KMS-11 (cell line): ENCODE measurements around the gene IFITM2.

Experiments used
- H2AFZ ChIP-seq: fragments of 200-600 bp; sonication (generic); 2 replicates; pipeline ENCODE4 v1.6.1; 2016; ENCODE audit warnings: antibody characterized with exemption, mixed run types, low read depth
- H3K27ac ChIP-seq: fragments of 200-600 bp; sonication (generic); 2 replicates; pipeline ENCODE4 v1.6.1; 2016; ENCODE audit warnings: mild to moderate bottlenecking, mixed run types
- H3K27me3 ChIP-seq: fragments of 200-600 bp; sonication (generic); 2 replicates; pipeline ENCODE4 v1.6.1; 2017; ENCODE audit warnings: mild to moderate bottlenecking, low read depth, mixed run types, moderate library complexity; ENCODE audit not compliant: insufficient read depth
- H3K36me3 ChIP-seq: fragments of 200-600 bp; sonication (generic); 2 replicates; pipeline ENCODE4 v1.6.1; 2017; ENCODE audit warnings: mild to moderate bottlenecking, mixed run types; ENCODE audit not compliant: insufficient read depth
- H3K4me1 ChIP-seq: fragments of 200-600 bp; sonication (generic); 2 replicates; pipeline ENCODE4 v1.6.1; 2016; ENCODE audit warnings: mild to moderate bottlenecking, low read depth, mixed run types; ENCODE audit not compliant: poor library complexity, severe bottlenecking
- H3K4me2 ChIP-seq: fragments of 200-600 bp; sonication (generic); 2 replicates; pipeline ENCODE4 v1.7.0; 2016; ENCODE audit warnings: mild to moderate bottlenecking, mixed run types
- H3K4me3 ChIP-seq: fragments of 200-600 bp; sonication (generic); IDR thresholded peaks from 2 replicates; pipeline ENCODE4 v1.6.1; 2017; ENCODE audit warnings: low read depth, low read length, mixed read lengths; ENCODE audit not compliant: insufficient read depth
- H3K79me2 ChIP-seq: fragments of 200-600 bp; sonication (generic); 2 replicates; pipeline ENCODE4 v1.6.1; 2016; ENCODE audit warnings: low read depth, mixed run types; ENCODE audit not compliant: insufficient read depth
- H3K9ac ChIP-seq: fragments of 200-600 bp; sonication (generic); 2 replicates; pipeline ENCODE4 v1.6.1; 2016; ENCODE audit warnings: mild to moderate bottlenecking, mixed run types
- H4K20me1 ChIP-seq: fragments of 200-600 bp; sonication (generic); 2 replicates; pipeline ENCODE4 v1.6.1; 2016; ENCODE audit warnings: mild to moderate bottlenecking, mixed run types; ENCODE audit not compliant: insufficient read depth
- TF ChIP-seq, protein P1 (sequence below): fragments of 200-600 bp; sonication (generic); conservative IDR thresholded peaks from 2 replicates; pipeline ENCODE4 v1.6.1; 2017; ENCODE audit warnings: low read depth, mild to moderate bottlenecking, antibody characterized with exemption, low read length, moderate library complexity, mixed read lengths

IFITM2 gene

DNA sequence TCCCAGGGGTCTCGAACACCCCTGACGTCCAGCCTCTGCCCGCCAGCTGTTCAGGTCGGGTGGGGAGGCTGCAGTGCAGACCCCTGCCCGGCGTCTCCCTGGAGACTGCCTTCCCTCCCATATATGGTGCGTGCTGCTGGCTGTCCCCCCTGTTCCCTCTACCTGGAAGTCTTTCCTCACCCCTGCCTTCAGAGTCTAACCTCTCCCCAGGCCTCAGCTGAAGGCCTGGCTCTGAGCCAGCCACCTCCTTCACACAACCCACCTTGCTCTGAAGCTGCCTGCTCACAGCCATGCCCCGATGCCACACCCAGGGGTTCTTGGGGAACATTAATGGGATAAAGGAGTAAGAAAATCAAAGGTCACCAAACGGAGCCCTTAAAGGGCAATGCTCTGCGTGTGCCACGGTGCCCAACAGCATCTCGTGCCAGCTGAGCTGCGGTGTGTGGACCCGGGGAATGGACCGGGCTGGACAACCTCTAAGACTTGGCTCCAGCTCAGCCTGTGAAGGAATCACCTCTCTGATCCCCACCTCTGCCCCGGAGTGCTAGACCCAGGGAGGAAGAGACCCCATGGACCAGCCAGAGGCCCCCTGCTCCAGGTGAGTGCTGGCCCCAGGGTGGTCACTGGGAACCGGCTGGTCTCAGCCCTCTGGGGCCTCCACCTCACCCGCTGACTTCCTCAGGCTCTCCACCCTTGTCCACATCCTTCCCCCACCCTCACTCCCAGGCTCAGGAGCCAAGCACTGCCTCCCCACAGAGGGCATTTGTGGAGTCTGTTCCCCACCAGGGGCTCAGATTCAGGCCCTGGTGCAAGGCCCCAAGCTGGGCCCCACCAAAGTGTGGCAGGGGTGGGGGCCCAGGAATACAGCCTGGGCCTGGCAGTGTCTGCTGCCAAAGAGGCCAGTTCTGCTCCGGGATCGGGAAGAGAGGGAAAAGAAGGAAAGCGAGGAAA lies 29.3 kb upstream of the IFITM2 start, which contains the start of gene NLRP6:
Gene NLRP6 (plus strand): TSS at position 407 of the 951 bp plus-strand sequence. CDS start 163 bp downstream, at position 570.
- Histone ChIP-seq H3K9ac (no peak within 1 kb of the TSS), H3K36me3 (no peaks in the 10 kb centered on the region), H3K4me3 (no peak within 1 kb of the TSS), H2AFZ (no peak within 1 kb of the TSS), H3K4me1 (no peaks in the 10 kb centered on the region), H3K27me3 (peaks cover 11% of the 10 kb centered on the region), H4K20me1 (no peaks in the 10 kb centered on the region), H3K4me2 (no peak within 1 kb of the TSS), H3K79me2 (no peaks in the 10 kb centered on the region), H3K27ac (no peak within 1 kb of the TSS)
- TF ChIP-seq, protein P1, sequence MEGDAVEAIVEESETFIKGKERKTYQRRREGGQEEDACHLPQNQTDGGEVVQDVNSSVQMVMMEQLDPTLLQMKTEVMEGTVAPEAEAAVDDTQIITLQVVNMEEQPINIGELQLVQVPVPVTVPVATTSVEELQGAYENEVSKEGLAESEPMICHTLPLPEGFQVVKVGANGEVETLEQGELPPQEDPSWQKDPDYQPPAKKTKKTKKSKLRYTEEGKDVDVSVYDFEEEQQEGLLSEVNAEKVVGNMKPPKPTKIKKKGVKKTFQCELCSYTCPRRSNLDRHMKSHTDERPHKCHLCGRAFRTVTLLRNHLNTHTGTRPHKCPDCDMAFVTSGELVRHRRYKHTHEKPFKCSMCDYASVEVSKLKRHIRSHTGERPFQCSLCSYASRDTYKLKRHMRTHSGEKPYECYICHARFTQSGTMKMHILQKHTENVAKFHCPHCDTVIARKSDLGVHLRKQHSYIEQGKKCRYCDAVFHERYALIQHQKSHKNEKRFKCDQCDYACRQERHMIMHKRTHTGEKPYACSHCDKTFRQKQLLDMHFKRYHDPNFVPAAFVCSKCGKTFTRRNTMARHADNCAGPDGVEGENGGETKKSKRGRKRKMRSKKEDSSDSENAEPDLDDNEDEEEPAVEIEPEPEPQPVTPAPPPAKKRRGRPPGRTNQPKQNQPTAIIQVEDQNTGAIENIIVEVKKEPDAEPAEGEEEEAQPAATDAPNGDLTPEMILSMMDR: no peak

DNA sequence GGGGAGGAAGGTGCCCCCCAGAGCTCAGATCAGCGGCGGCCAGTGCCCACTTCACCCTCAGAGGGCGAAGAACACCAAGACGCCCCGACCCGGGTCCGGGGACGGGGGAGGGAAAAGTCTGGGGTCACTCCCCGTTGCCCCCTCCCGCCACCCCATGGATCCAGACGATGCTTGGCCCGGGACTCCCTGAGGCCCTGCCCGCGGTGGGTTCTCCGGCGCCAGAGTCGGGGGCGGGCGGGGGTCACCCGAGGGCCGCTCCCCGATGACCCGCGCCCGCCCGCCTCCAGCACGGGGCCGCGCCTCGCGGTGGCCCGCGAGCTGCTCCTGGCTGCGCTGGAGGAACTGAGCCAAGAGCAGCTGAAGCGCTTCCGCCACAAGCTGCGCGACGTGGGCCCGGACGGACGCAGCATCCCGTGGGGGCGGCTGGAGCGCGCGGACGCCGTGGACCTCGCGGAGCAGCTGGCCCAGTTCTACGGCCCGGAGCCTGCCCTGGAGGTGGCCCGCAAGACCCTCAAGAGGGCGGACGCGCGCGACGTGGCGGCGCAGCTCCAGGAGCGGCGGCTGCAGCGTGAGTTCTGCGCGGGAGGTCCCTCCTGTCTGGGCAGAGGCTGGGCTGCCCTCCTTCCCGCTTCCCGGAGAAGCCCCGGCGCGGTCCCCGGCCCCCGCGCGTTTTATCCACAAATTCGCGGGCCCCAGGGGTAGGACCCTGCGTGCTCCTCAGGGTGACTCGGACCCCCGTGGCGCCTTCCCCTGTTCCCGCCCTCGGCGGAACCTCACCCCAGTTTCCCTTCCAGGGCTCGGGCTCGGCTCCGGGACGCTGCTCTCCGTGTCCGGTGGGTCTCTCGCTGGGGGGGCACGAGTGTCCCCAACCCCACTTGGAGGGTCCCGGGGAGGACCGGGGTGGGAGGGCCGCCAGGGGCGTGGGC lies 28.3 kb upstream of the IFITM2 start:
- Histone ChIP-seq H3K9ac (no peak overlapping the region), H2AFZ (no peak overlapping the region), H3K36me3 (no peaks in the 10 kb centered on the region), H4K20me1 (no peaks in the 10 kb centered on the region), H3K27ac (no peak overlapping the region), H3K4me3 (no peak overlapping the region), H3K79me2 (no peaks in the 10 kb centered on the region), H3K4me1 (no peaks in the 10 kb centered on the region), H3K27me3 (peaks cover 17% of the 10 kb centered on the region), H3K4me2 (no peak overlapping the region)
- TF ChIP-seq, protein P1: no peak

DNA sequence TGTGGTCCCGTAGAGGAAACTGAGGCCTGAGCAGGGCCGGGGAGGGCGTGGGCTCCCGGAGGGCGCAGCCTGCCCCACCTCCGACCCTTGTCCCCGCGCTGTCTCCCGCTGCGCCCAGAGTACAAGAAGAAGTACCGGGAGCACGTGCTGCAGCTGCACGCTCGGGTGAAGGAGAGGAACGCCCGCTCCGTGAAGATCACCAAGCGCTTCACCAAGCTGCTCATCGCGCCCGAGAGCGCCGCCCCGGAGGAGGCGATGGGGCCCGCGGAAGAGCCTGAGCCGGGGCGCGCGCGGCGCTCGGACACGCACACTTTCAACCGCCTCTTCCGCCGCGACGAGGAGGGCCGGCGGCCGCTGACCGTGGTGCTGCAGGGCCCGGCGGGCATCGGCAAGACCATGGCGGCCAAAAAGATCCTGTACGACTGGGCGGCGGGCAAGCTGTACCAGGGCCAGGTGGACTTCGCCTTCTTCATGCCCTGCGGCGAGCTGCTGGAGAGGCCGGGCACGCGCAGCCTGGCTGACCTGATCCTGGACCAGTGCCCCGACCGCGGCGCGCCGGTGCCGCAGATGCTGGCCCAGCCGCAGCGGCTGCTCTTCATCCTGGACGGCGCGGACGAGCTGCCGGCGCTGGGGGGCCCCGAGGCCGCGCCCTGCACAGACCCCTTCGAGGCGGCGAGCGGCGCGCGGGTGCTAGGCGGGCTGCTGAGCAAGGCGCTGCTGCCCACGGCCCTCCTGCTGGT lies 27.5 kb upstream of the IFITM2 start:
- no peaks in the 10 kb centered on the region for H3K4me1 ChIP-seq
- H3K27ac ChIP-seq: no peak overlapping the region
- H3K4me3 ChIP-seq: no peak overlapping the region
- H3K79me2 ChIP-seq: no peaks in the 10 kb centered on the region
- H3K36me3 ChIP-seq: no peaks in the 10 kb centered on the region
- no peak overlapping the region for H3K4me2 ChIP-seq
- TF ChIP-seq, protein P1: no peak
- no peak overlapping the region for H2AFZ ChIP-seq
- no peaks in the 10 kb centered on the region for H4K20me1 ChIP-seq
- no peak overlapping the region for H3K9ac ChIP-seq
- peaks cover 17% of the 10 kb centered on the region for H3K27me3 ChIP-seq
